IMR-90 (cell line): ENCODE results near the gene CGB1. TPM values are rescaled to one million over a fixed set of nuclear protein-coding genes. Genes with fewer than 3 reads are reported as not detected.
A peak's percentile ranks its signal among the peaks of the same experiment; 100 is the strongest.

Source experiments
- ATAC-seq: fragments of 200-7000 bp; cut with Tn5 transposase; 2 replicates; pipeline ENCODE4 v1.9.1; 2020; ENCODE audit warnings: low read depth, mild to moderate bottlenecking, moderate library complexity
- BruUV-seq: library from RNA; stranded (reverse); fragments of 400-500 nt; replicated peaks from 2 replicates; lab custom pipeline; 2021; lab: Mats Ljungman, UMichigan
- CTCF ChIA-PET: fragments of 300-600 bp; formaldehyde crosslinking; extraction: SDS; loops from one replicate; lab custom pipeline; 2021; ENCODE audit warnings: antibody characterized with exemption; lab: Yijun Ruan, JAX
- POLR2A ChIA-PET: fragments of 300-600 bp; sonication (Branson Sonifier 250); formaldehyde crosslinking; loops from one replicate; lab custom pipeline; 2022; ENCODE audit warnings: antibody characterized with exemption; ENCODE audit not compliant: unreplicated experiment; lab: Charles Lee
- DNase-seq: peaks from one replicate; pipeline ENCODE4 v3.0.0; 2013
- H2AFZ ChIP-seq: replicated peaks from 2 replicates; pipeline ENCODE3; 2013; ENCODE audit warnings: low read length, mild to moderate bottlenecking; ENCODE audit not compliant: poor library complexity
- H2AK5ac ChIP-seq: 2 replicates; pipeline ENCODE4 v1.6.1; 2013; ENCODE audit warnings: low read depth, low read length, inconsistent platforms
- H2AK9ac ChIP-seq: replicated peaks from 2 replicates; pipeline ENCODE3; 2013; ENCODE audit warnings: mild to moderate bottlenecking, low read depth, low read length, moderate library complexity; ENCODE audit not compliant: poor library complexity
- H2BK120ac ChIP-seq: 2 replicates; pipeline ENCODE4 v1.6.1; 2013; ENCODE audit warnings: low read depth, low read length, inconsistent platforms
- H2BK15ac ChIP-seq: 3 replicates; pipeline ENCODE4 v1.6.1; 2013; ENCODE audit warnings: low read depth, low read length, inconsistent platforms
- H2BK20ac ChIP-seq: 2 replicates; pipeline ENCODE4 v1.6.1; 2013; ENCODE audit warnings: low read depth, mild to moderate bottlenecking, inconsistent platforms, low read length, moderate library complexity
- H2BK5ac ChIP-seq: 2 replicates; pipeline ENCODE4 v1.6.1; 2013; ENCODE audit warnings: mild to moderate bottlenecking, low read depth, low read length, inconsistent platforms; ENCODE audit not compliant: poor library complexity, severe bottlenecking
- H3K14ac ChIP-seq: replicated peaks from 2 replicates; pipeline ENCODE4 v1.6.1; 2013; ENCODE audit warnings: low read depth, low read length, inconsistent platforms
- H3K18ac ChIP-seq: 2 replicates; pipeline ENCODE4 v1.6.1; 2013; ENCODE audit warnings: low read depth, low read length, control low read depth
- H3K23ac ChIP-seq: 2 replicates; pipeline ENCODE4 v1.6.1; 2013; ENCODE audit warnings: low read depth, low read length, inconsistent platforms
- H3K27ac ChIP-seq: 2 replicates; pipeline ENCODE4 v1.5.1; 2013; ENCODE audit warnings: mild to moderate bottlenecking, control low read depth, low read length; ENCODE audit not compliant: insufficient read depth
- H3K27me3 ChIP-seq: 2 replicates; pipeline ENCODE4 v1.6.1; 2013; ENCODE audit warnings: low read length; ENCODE audit not compliant: control insufficient read depth, insufficient read depth
- H3K36me3 ChIP-seq: 2 replicates; pipeline ENCODE4 v1.6.1; 2013; ENCODE audit warnings: low read length, mixed read lengths; ENCODE audit not compliant: control insufficient read depth, insufficient read depth
- H3K4ac ChIP-seq: 2 replicates; pipeline ENCODE4 v1.6.1; 2013; ENCODE audit warnings: low read depth, low read length, inconsistent platforms
- H3K4me1 ChIP-seq: 2 replicates; pipeline ENCODE4 v1.6.1; 2013; ENCODE audit warnings: low read length, mixed read lengths; ENCODE audit not compliant: control insufficient read depth, insufficient read depth
- H3K4me2 ChIP-seq: 2 replicates; pipeline ENCODE4 v1.6.1; 2013; ENCODE audit warnings: low read depth, mild to moderate bottlenecking, control low read depth, low read length, moderate library complexity
- H3K4me3 ChIP-seq: 2 replicates; pipeline ENCODE4 v1.5.1; 2013; ENCODE audit warnings: low read depth, mild to moderate bottlenecking, control low read depth, low read length, moderate library complexity; ENCODE audit not compliant: insufficient read depth
- H3K56ac ChIP-seq: 2 replicates; pipeline ENCODE4 v1.6.1; 2013; ENCODE audit warnings: low read length, inconsistent platforms; ENCODE audit not compliant: insufficient read depth; ENCODE audit errors: extremely low read depth
- H3K79me1 ChIP-seq, 2 experiments: 2 replicates each; pipeline ENCODE4 v1.6.1; 2013; ENCODE audit warnings: low read length in 2 of 2, inconsistent platforms in 1 of 2, low read depth in 1 of 2
- H3K9ac ChIP-seq: 2 replicates; pipeline ENCODE4 v1.6.1; 2013; ENCODE audit warnings: low read depth, low read length, control low read depth
- H3K9me1 ChIP-seq: 2 replicates; pipeline ENCODE4 v1.6.1; 2013; ENCODE audit warnings: low read length, inconsistent platforms; ENCODE audit not compliant: insufficient read depth
- H3K9me3 ChIP-seq: 2 replicates; pipeline ENCODE4 v1.6.1; 2013; ENCODE audit warnings: low read length; ENCODE audit not compliant: control insufficient read depth, insufficient read depth
- H4K20me1 ChIP-seq: 2 replicates; pipeline ENCODE4 v1.6.1; 2013; ENCODE audit warnings: low read length, inconsistent platforms; ENCODE audit not compliant: insufficient read depth
- H4K5ac ChIP-seq: 2 replicates; pipeline ENCODE4 v1.6.1; 2013; ENCODE audit warnings: mild to moderate bottlenecking, low read depth, low read length, control low read depth
- H4K8ac ChIP-seq, 2 experiments: 2 replicates each; pipeline ENCODE4 v1.6.1; 2013; ENCODE audit warnings: low read depth in 2 of 2, low read length in 2 of 2, control low read depth in 1 of 2, inconsistent platforms in 1 of 2
- H4K91ac ChIP-seq: 2 replicates; pipeline ENCODE4 v1.6.1; 2013; ENCODE audit warnings: low read depth, low read length, inconsistent platforms; ENCODE audit not compliant: insufficient read depth
- CEBPB ChIP-seq: IDR thresholded peaks from 2 replicates; pipeline ENCODE4 v1.6.1; 2012; ENCODE audit warnings: low read depth, low read length, improper control_type of control experiment
- CTCF ChIP-seq: conservative IDR thresholded peaks from 2 replicates; pipeline ENCODE4 v1.5.1; 2012; ENCODE audit warnings: mild to moderate bottlenecking, low read depth, low read length, improper control_type of control experiment
- USF2 ChIP-seq: fragments of 150-350 bp; IDR thresholded peaks from 2 replicates; pipeline ENCODE4 v1.6.1; 2017; ENCODE audit warnings: mild to moderate bottlenecking, antibody characterized with exemption, low read length, low read depth
- WGBS, 2 experiments: methylation state at CpG; one replicate each; pipeline versions ENCODE4 v1.1.5 to v1.1.7; 2013; ENCODE audit warnings: missing lambda C conversion rate in 2 of 2; ENCODE audit not compliant: insufficient read length in 1 of 2; ENCODE audit errors: extremely low coverage in 2 of 2; 5-methylcytosine and 5-hydroxymethylcytosine counted together
- dilution Hi-C: fragments of 300-500 bp; cut with HindIII; formaldehyde crosslinking; loops from one replicate; pipeline ENCODE4 v1.14.3; 2018; ENCODE audit warnings: low sequenced_read_pairs; ENCODE audit not compliant: unreplicated experiment
- in situ Hi-C: fragments of 300-500 bp; cut with MboI; formaldehyde crosslinking; loops from 3 replicates; pipeline ENCODE4 v1.14.3; 2019; ENCODE audit warnings: low sequenced_read_pairs, inconsistent platforms, mixed read lengths
- intact Hi-C: fragments of 100-400 bp; cut with micrococcal nuclease; formaldehyde crosslinking; loops from 2 replicates; pipeline ENCODE4 v1.10.0; 2022
- polyA plus RNA-seq, 3 experiments: library from polyadenylated mRNA; depleted of rRNA; stranded (reverse); fragments of >200 nt; gene quantifications; 2 replicates each; pipeline ENCODE4 v1.2.3, GENCODE V29; 2012; ENCODE audit warnings: low replicate concordance in 1 of 3
- total RNA-seq: library from RNA; depleted of rRNA; stranded (reverse); fragments of >200 nt; gene quantifications from 2 replicates; pipeline ENCODE4 v1.2.3, GENCODE V29; 2012

Gene CGB1
- total and polyA plus RNA-seq, 2 of the 4 experiments (the other 2 are of a cell fraction): not detected

GRCh38 chr19:49058562-49058961, 21.9 kb upstream of the CGB1 start:
- POLR2A ChIA-PET: no interaction called here
- no peaks in the 10 kb centered on the region for H4K20me1 ChIP-seq
- BruUV-seq: no TSS peak

More at GRCh38 chr19:49058562-49058961, 21.9 kb upstream of the CGB1 start:
- Histone ChIP-seq H3K23ac (no peak overlapping the region), H4K5ac (no peak overlapping the region), H4K8ac (no peak overlapping the region), H3K4me3 (no peak overlapping the region), H3K4me2 (no peak overlapping the region), H3K9me1 (no peaks in the 10 kb centered on the region), H3K4ac (no peak overlapping the region), H3K14ac (no peak overlapping the region), H4K91ac (no peak overlapping the region), H2BK15ac (no peak overlapping the region), H2BK20ac (no peak overlapping the region), H2BK5ac (no peak overlapping the region), H3K56ac (no peak overlapping the region), H2AK9ac (peak overlapping the region; percentile 55), H3K27ac (no peak overlapping the region), H3K36me3 (no peaks in the 10 kb centered on the region), H2BK120ac (no peak overlapping the region), H3K18ac (no peak overlapping the region), H2AK5ac (no peak overlapping the region), H2AFZ (no peak overlapping the region), H3K4me1 (peaks cover 2% of the 10 kb centered on the region; the same call in 1 of the 2 replicates), H3K27me3 (peaks cover 9% of the 10 kb centered on the region; the same call in 1 of the 2 replicates), H3K9me3 (no peaks in the 10 kb centered on the region), H3K79me1 (peaks cover 0 to 5% of the 10 kb centered on the region in 2 experiments; a peak in 3 of 4 replicates), H3K9ac (no peak overlapping the region)
- TF ChIP-seq CTCF (no peak), USF2 (no peak), CEBPB (no peak)
- ATAC-seq (no peak), DNase-seq (peak; percentile 25)
- dilution Hi-C loops (no loop called here), intact Hi-C loops (loop anchor here (5.0 kb wide), 1 partner anchor 66 kb away; the partner anchor contains the start of genes GYS1 and RUVBL2), in situ Hi-C loops (no loop called here)
- CTCF ChIA-PET: no interaction called here
- 0% methylated on average over 1 of the region's 10 CpGs; no CpG with 5 or more reads in 1 of the 2 experiments for WGBS, 2 experiments
